Choroid plexus epithelial cell (primary cell): ENCODE data around the gene KIF13A.
"Not testable (repeated sequence)": the region's sequence is repeated elsewhere in the genome, so short reads cannot be mapped to it uniquely, and the experiment has no call there.

Experiments
- DNase-seq: peaks from one replicate; pipeline ENCODE4 v3.0.0-alpha.2; 2010; ENCODE audit warnings: low read depth
- H3K4me3 ChIP-seq: 2 replicates; pipeline ENCODE4 v1.5.1; 2011; ENCODE audit warnings: low read depth, mild to moderate bottlenecking, control low read depth, low read length, moderate library complexity
- TF ChIP-seq, protein P1 (sequence below): conservative IDR thresholded peaks from 2 replicates; pipeline ENCODE4 v1.5.1; 2011; ENCODE audit warnings: low read depth, mild to moderate bottlenecking, control low read depth, inconsistent platforms, low read length, moderate library complexity

Gene KIF13A

DNA sequence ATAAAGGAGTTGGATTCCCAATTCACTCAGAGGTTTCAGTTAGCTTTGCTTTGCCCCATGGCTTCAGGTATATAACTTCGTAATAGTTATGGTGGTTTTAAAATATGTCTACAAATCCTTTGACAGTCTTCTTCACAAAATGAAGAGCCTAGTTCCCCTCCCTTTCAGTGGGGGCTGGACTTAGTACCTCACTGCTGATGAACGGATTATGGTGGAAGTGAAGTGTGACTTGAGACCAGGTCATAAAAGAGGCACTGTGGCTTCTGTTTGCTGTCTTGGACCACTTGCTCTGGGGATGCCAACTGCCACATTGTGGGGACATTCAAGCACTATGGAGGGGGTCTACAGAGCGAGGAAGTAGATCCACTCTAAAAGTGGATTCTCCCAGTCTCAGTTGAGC, 233.2 kb downstream of the KIF13A start:
- no peak for DNase-seq
- no peak overlapping the region for H3K4me3 ChIP-seq
- TF ChIP-seq, protein P1, sequence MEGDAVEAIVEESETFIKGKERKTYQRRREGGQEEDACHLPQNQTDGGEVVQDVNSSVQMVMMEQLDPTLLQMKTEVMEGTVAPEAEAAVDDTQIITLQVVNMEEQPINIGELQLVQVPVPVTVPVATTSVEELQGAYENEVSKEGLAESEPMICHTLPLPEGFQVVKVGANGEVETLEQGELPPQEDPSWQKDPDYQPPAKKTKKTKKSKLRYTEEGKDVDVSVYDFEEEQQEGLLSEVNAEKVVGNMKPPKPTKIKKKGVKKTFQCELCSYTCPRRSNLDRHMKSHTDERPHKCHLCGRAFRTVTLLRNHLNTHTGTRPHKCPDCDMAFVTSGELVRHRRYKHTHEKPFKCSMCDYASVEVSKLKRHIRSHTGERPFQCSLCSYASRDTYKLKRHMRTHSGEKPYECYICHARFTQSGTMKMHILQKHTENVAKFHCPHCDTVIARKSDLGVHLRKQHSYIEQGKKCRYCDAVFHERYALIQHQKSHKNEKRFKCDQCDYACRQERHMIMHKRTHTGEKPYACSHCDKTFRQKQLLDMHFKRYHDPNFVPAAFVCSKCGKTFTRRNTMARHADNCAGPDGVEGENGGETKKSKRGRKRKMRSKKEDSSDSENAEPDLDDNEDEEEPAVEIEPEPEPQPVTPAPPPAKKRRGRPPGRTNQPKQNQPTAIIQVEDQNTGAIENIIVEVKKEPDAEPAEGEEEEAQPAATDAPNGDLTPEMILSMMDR, result no peak

DNA sequence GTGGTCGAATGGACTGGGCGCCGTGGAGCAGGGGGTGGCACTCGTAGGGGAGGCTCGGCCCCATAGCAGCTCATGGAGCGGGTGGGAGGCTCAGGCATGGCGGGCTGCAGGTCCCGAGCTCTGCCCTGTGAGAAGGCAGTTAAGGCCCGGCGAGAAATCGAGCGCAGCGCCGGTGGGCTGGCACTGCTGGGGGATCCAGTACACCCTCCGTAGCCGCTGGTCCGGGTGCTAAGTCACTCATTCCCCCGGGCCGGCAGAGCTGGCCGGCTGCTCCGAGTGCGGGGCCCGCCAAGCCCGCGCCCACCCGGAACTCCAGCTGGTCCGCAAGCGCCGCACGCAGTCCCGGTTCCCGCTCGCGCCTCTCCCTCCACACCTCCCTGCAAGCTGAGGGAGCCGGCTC, 242.1 kb downstream of the KIF13A start:
- H3K4me3 ChIP-seq, DNase-seq: not testable (repeated sequence)

DNA sequence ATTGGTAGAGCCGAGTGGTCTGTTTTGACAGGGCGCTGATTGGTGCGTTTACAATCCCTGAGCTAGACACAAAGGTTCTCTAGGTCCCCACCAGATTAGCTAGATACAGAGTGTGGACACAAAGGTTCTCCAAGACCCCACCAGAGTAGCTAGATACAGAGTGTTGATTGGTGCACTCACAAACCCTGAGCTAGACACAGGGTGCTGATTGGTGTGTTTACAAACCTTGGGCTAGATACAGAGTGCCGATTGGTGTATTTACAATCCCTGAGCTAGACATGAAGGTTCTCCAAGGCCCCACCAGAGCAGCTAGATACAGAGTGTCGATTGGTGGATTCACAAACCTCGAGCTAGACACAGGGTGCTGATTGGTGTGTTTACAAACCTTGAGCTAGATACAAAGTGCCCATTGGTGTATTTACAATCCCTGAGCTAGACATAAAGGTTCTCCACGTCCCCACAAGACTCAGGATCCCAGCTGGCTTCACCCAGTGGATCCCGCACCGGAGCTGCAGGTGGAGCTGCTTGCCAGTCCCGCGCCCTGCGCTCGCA, 242.6 kb downstream of the KIF13A start:
- not testable (repeated sequence) for H3K4me3 ChIP-seq, DNase-seq

DNA sequence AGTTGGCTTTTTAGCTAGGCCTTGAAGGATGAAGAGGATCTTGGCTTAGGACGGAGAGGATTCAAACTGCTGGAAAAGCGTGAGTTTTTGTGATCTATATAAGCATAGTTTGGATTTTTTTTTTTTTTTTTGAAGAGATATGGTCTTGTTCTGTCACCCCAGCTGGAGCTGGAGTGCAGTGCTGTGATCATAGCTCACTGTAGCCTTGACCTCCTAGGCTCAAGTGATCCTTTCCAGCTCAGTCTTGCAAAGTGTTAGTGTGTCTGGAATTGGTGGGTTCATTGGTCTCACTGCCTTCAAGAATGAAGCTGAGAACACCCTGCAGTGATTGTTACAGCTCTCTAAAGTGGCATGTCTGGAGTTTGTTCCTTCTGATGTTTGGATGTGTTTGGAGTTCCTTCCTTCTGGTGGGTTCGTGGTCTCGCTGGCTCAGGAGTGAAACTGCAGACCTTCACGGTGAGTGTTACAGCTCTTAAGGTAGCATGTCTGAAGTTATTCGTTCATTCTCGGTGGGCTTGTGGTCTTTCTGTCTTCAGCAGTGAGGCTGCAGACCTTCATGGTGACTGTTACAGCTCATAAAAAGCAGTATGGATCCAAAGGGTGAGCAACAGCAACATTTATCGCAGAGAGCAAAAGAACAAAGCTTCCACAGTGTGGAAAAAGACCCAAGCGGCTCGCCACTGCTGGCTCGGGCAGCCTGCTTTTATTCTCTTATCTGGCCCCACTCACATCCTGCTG, 243.2 kb downstream of the KIF13A start:
- H3K4me3 ChIP-seq, result no peak overlapping the region
- TF ChIP-seq, protein P1, result no peak
- DNase-seq, result no peak

DNA sequence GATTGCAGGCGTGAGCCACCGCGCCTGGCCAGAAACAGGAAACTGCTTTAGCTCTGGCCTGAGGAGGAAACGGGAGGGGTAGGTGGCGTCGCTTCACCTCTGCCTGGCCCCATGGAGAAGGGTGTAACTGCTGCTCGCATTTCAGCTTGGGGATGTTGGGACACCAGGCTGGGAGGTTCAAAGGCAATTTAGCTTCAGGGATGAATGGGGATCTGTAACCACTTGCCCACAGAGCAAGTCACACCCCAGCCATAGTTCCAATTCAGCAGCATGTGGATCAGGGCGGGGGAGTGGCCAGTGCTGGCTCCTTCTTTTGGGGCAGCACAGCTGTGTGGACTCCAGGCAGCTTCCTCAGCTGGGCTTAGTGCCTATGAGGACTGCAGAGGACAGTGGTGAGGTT, 245.9 kb downstream of the KIF13A start:
- no peak overlapping the region for H3K4me3 ChIP-seq
- TF ChIP-seq, protein P1, result no peak
- no peak for DNase-seq

DNA sequence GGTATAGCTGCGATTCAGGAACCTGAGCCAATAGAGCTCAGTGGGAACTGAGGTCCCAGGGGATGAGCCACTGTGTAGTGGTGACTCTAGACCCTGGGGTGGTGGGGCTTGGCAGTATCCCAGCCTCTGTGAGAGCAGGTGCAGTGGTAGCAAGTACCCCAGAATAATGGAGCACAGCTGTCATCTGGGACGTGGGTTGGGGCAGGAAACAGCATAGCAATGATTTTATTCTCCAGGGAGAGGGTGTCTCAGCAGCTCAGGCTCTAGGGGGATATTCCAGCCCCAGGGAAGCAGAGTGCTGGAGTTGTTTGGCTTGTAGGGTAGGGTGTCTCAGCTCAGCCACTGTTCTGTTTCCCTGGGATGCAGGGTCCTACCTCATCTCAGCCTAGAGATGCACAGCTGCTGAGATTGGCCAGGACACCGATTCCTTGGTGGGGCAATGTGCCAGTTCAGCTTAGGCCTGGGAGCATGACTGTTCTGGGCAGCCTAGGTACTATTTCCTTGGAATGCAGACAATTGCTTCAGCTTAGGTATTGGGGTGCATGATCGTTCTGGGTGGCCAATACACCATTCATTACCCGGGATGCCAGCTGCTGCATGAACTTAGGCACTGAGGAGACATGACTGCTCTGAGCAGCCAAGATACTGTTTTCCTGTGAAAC, 246.7 kb downstream of the KIF13A start:
- TF ChIP-seq, protein P1, result no peak
- DNase-seq, result no peak

DNA sequence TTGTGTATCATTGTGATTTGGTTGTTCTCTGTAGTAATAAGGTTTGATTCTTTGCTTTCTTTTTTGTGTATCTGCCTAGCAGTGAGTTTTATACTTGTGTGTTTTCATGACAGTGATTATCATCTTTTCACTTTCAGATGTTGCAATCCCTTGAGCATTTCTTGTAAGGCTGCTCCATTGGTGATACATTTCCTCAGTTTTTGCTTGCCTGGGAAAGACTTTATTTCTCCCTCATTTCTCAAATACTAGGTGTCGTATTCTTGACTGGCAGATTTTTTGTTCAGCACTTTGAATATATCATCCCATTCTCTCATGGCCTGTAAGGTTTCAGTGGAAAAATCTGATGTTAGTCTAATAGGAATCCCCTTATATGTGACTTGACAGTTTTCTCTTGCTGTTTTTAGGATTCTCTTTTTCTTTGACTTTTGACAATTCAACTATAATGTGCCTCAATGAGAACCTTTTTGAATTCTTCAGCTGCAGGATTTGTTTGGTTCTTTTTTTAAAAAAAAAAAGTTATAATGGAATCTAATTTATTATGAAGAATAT, 249.7 kb downstream of the KIF13A start:
- DNase-seq, result no peak
- H3K4me3 ChIP-seq, result no peak overlapping the region
- TF ChIP-seq, protein P1, result no peak

More for the DNA sequence above, 246.7 kb downstream of the KIF13A start:
- no peak overlapping the region for H3K4me3 ChIP-seq

DNA sequence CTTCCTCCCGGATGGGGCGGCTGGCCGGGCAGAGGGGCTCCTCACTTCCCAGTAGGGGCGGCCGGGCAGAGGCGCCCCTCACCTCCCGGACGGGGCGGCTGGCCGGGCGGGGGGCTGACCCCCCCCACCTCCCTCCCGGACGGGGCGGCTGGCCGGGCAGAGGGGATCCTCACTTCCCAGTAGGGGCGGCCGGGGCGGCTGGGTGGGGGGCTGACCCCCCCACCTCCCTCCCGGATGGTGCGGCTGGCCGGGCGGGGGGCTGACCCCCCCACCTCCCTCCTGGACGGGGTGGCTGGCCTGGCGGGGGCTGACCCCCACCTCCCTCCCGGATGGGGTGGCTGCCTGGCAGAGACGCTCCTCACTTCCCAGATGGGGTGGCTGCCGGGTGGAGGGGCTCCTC, 252.1 kb downstream of the KIF13A start:
- H3K4me3 ChIP-seq, result not testable (repeated sequence)

More for the DNA sequence above, 252.1 kb downstream of the KIF13A start:
- DNase-seq, result not testable (repeated sequence)
